Osteoblast (primary cell): ENCODE measurements around the gene DNMT3A. TPM values are rescaled to one million over a fixed set of nuclear protein-coding genes. Genes with fewer than 3 reads are reported as not detected.

ENCODE experiments used
- DNase-seq: peaks from one replicate; pipeline ENCODE4 v3.0.0; 2011; ENCODE audit warnings: low spot score, mixed read lengths; ENCODE audit not compliant: insufficient read length; ENCODE audit errors: missing footprints
- H2AFZ ChIP-seq: 2 replicates; pipeline ENCODE4 v1.6.0; 2011; ENCODE audit warnings: mild to moderate bottlenecking, low read length
- H3K27ac ChIP-seq: 2 replicates; pipeline ENCODE4 v1.5.1; 2011; ENCODE audit warnings: mild to moderate bottlenecking, low read depth, low read length, moderate library complexity
- H3K27me3 ChIP-seq: 2 replicates; pipeline ENCODE4 v1.6.0; 2012; ENCODE audit warnings: mild to moderate bottlenecking, control low read depth, inconsistent platforms, low read length, moderate library complexity; ENCODE audit not compliant: insufficient read depth
- H3K36me3 ChIP-seq: 2 replicates; pipeline ENCODE4 v1.5.1; 2011; ENCODE audit warnings: mild to moderate bottlenecking, low read length, control low read depth, moderate library complexity; ENCODE audit not compliant: insufficient read depth
- H3K4me1 ChIP-seq: 2 replicates; pipeline ENCODE4 v1.5.1; 2011; ENCODE audit warnings: mild to moderate bottlenecking, low read length, control low read depth, moderate library complexity; ENCODE audit not compliant: insufficient read depth
- H3K4me2 ChIP-seq: 2 replicates; pipeline ENCODE4 v1.6.0; 2011; ENCODE audit warnings: mild to moderate bottlenecking, low read length; ENCODE audit not compliant: insufficient read depth
- H3K4me3 ChIP-seq: fragments of 200-600 bp; sonication (generic); 3 replicates; pipeline ENCODE4 v1.5.1; 2012; ENCODE audit warnings: mild to moderate bottlenecking, low read length, inconsistent platforms; ENCODE audit not compliant: insufficient read depth
- H3K79me2 ChIP-seq: 2 replicates; pipeline ENCODE4 v1.6.0; 2012; ENCODE audit warnings: mild to moderate bottlenecking, low read length, control low read depth, inconsistent platforms; ENCODE audit not compliant: insufficient read depth
- H3K9me3 ChIP-seq: 2 replicates; pipeline ENCODE4 v1.5.1; 2011; ENCODE audit warnings: low read depth, low read length, control low read depth
- H4K20me1 ChIP-seq: 2 replicates; pipeline ENCODE4 v1.6.0; 2012; ENCODE audit warnings: mild to moderate bottlenecking, low read length, control low read depth; ENCODE audit not compliant: insufficient read depth
- total RNA-seq: library from RNA; depleted of rRNA; stranded (reverse); fragments of >200 nt; gene quantifications from 2 replicates; pipeline ENCODE4 v1.2.3, GENCODE V29; 2012
- TF ChIP-seq, protein P1 (sequence below): IDR thresholded peaks from 2 replicates; pipeline ENCODE4 v1.5.1; 2011; ENCODE audit warnings: mild to moderate bottlenecking, low read depth, low read length, moderate library complexity; ENCODE audit errors: extremely low read depth

The DNMT3A gene
- total RNA-seq, 1 donor = 18.5 TPM

GRCh38 chr2:25258847-25259736 lies 82.6 kb downstream of the DNMT3A start:
- peaks cover 2% of the 10 kb centered on the region for H4K20me1 ChIP-seq
- no peak overlapping the region for H3K27ac ChIP-seq
- no peaks in the 10 kb centered on the region for H3K27me3 ChIP-seq
- H3K9me3 ChIP-seq = no peaks in the 10 kb centered on the region
- no peaks in the 10 kb centered on the region for H3K4me1 ChIP-seq
- no peak overlapping the region for H3K4me2 ChIP-seq
- H3K36me3 ChIP-seq = no peaks in the 10 kb centered on the region
- no peak overlapping the region for H3K4me3 ChIP-seq
- no peaks in the 10 kb centered on the region for H3K79me2 ChIP-seq
- DNase-seq = no peak
- no peak overlapping the region for H2AFZ ChIP-seq
- TF ChIP-seq, protein P1, sequence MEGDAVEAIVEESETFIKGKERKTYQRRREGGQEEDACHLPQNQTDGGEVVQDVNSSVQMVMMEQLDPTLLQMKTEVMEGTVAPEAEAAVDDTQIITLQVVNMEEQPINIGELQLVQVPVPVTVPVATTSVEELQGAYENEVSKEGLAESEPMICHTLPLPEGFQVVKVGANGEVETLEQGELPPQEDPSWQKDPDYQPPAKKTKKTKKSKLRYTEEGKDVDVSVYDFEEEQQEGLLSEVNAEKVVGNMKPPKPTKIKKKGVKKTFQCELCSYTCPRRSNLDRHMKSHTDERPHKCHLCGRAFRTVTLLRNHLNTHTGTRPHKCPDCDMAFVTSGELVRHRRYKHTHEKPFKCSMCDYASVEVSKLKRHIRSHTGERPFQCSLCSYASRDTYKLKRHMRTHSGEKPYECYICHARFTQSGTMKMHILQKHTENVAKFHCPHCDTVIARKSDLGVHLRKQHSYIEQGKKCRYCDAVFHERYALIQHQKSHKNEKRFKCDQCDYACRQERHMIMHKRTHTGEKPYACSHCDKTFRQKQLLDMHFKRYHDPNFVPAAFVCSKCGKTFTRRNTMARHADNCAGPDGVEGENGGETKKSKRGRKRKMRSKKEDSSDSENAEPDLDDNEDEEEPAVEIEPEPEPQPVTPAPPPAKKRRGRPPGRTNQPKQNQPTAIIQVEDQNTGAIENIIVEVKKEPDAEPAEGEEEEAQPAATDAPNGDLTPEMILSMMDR = no peak

- Histone ChIP-seq H3K36me3 (no peaks in the 10 kb centered on the region), H2AFZ (no peak overlapping the region), H3K4me2 (no peak overlapping the region), H3K27ac (no peak overlapping the region), H3K4me3 (no peak overlapping the region), H3K4me1 (no peaks in the 10 kb centered on the region), H3K79me2 (no peaks in the 10 kb centered on the region), H3K27me3 (no peaks in the 10 kb centered on the region), H3K9me3 (no peaks in the 10 kb centered on the region), H4K20me1 (peaks cover 2% of the 10 kb centered on the region)
- peak; percentile 80 for DNase-seq
- TF ChIP-seq, protein P1 = no peak
Observed at GRCh38 chr2:25257931-25258846, 83.5 kb downstream of the DNMT3A start.

GRCh38 chr2:25257032-25257552 lies 84.6 kb downstream of the DNMT3A start:
- H4K20me1 ChIP-seq = peaks cover 2% of the 10 kb centered on the region
- no peak overlapping the region for H3K4me3 ChIP-seq
- no peak overlapping the region for H3K27ac ChIP-seq
- TF ChIP-seq, protein P1 = no peak
- H3K27me3 ChIP-seq = no peaks in the 10 kb centered on the region
- no peaks in the 10 kb centered on the region for H3K4me1 ChIP-seq
- H2AFZ ChIP-seq = no peak overlapping the region
- no peaks in the 10 kb centered on the region for H3K9me3 ChIP-seq
- H3K36me3 ChIP-seq = no peaks in the 10 kb centered on the region
- no peak overlapping the region for H3K4me2 ChIP-seq
- no peaks in the 10 kb centered on the region for H3K79me2 ChIP-seq
- DNase-seq = peak; percentile 80

DNA sequence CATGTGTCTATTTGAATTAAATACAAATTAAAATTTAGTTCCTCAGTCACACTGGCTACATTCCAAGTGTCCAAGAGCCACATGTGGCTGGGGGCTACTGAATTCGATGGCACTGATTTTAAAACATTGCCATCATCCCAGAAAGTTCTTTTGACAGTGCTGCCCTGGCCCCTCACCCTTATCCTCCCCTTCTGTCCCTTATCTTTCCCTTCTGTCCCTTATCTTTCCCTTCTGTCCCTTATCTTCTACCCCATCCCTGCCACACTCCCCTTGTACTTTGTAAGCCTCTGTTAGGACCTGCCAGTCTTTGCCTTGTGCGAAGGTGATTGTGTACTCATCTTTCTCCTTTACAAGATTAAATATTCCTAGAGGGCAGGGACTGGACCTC lies 85.2 kb downstream of the DNMT3A start:
- Histone ChIP-seq H2AFZ (no peak overlapping the region), H3K9me3 (no peaks in the 10 kb centered on the region), H4K20me1 (peaks cover 2% of the 10 kb centered on the region), H3K4me2 (no peak overlapping the region), H3K4me1 (peaks cover 4% of the 10 kb centered on the region), H3K27ac (no peak overlapping the region), H3K27me3 (no peaks in the 10 kb centered on the region), H3K79me2 (no peaks in the 10 kb centered on the region), H3K4me3 (no peak overlapping the region), H3K36me3 (no peaks in the 10 kb centered on the region)
- TF ChIP-seq, protein P1 = no peak
- DNase-seq = peak; percentile 27
